ENCODE results near the gene GNG7.

The GNG7 gene

GRCh38 chr19:2484178-2484937, 218.1 kb downstream of the GNG7 start:
- Histone ChIP-seq H3K27ac (ENCODE audit: low read length) (no peak overlapping the region), H3K9ac (ENCODE audit: low read length) (no peak overlapping the region), H3K79me2 (ENCODE audit: low read length) (peaks cover 1% of the 10 kb centered on the region; the same call in 1 of the 2 replicates), H3K4me2 (ENCODE audit: low read length) (no peak overlapping the region), H2AFZ (ENCODE audit: low read depth, low read length) (no peak overlapping the region), H3K4me3 (ENCODE audit: low read length) (no peak overlapping the region), H3K36me3 (replicated peaks; ENCODE audit: low read depth, low read length) (no peaks in the 10 kb centered on the region), H3K9me3 (ENCODE audit: insufficient read depth, low read length) (no peaks in the 10 kb centered on the region), H4K20me1 (ENCODE audit: insufficient read depth, low read length) (no peaks in the 10 kb centered on the region), H3K4me1 (ENCODE audit: low read length) (peaks cover 9% of the 10 kb centered on the region), H3K27me3 (ENCODE audit: low read depth, low read length) (no peaks in the 10 kb centered on the region)
- no peak for TF ChIP-seq EZH2phosphoT487 (IDR thresholded peaks at IDR 0.05; ENCODE audit: low read depth)
- no peak for TF ChIP-seq CTCF (IDR thresholded peaks at IDR 0.05; ENCODE audit: low read depth, low read length)

- Histone ChIP-seq H3K79me2 (ENCODE audit: low read length) (peaks cover 9% of the 10 kb centered on the region), H3K27ac (ENCODE audit: low read length) (no peak overlapping the region), H3K4me1 (ENCODE audit: low read length) (peaks cover 13% of the 10 kb centered on the region), H4K20me1 (ENCODE audit: insufficient read depth, low read length) (no peaks in the 10 kb centered on the region), H3K27me3 (ENCODE audit: low read depth, low read length) (no peaks in the 10 kb centered on the region), H3K9ac (ENCODE audit: low read length) (no peak overlapping the region), H3K4me2 (ENCODE audit: low read length) (no peak overlapping the region), H2AFZ (ENCODE audit: low read depth, low read length) (no peak overlapping the region), H3K9me3 (ENCODE audit: insufficient read depth, low read length) (no peaks in the 10 kb centered on the region), H3K36me3 (replicated peaks; ENCODE audit: low read depth, low read length) (peaks cover 3% of the 10 kb centered on the region), H3K4me3 (ENCODE audit: low read length) (no peak overlapping the region)
- TF ChIP-seq EZH2phosphoT487 (IDR thresholded peaks at IDR 0.05; ENCODE audit: low read depth) (no peak), CTCF (IDR thresholded peaks at IDR 0.05; ENCODE audit: low read depth, low read length) (no peak)
Observed at GRCh38 chr19:2483484-2484151, 218.9 kb downstream of the GNG7 start.

- Histone ChIP-seq H3K27me3 (ENCODE audit: low read depth, low read length) (no peaks in the 10 kb centered on the region), H3K36me3 (replicated peaks; ENCODE audit: low read depth, low read length) (peaks cover 8% of the 10 kb centered on the region), H3K9me3 (ENCODE audit: insufficient read depth, low read length) (no peaks in the 10 kb centered on the region), H3K27ac (ENCODE audit: low read length) (no peak overlapping the region), H2AFZ (ENCODE audit: low read depth, low read length) (no peak overlapping the region), H3K9ac (ENCODE audit: low read length) (no peak overlapping the region), H3K4me3 (ENCODE audit: low read length) (no peak overlapping the region), H3K4me2 (ENCODE audit: low read length) (no peak overlapping the region), H3K79me2 (ENCODE audit: low read length) (peaks cover 14% of the 10 kb centered on the region), H4K20me1 (ENCODE audit: insufficient read depth, low read length) (peaks cover 5% of the 10 kb centered on the region; the same call in 1 of the 2 replicates), H3K4me1 (ENCODE audit: low read length) (peaks cover 13% of the 10 kb centered on the region)
- TF ChIP-seq CTCF (IDR thresholded peaks at IDR 0.05; ENCODE audit: low read depth, low read length) (no peak), EZH2phosphoT487 (IDR thresholded peaks at IDR 0.05; ENCODE audit: low read depth) (no peak)
Observed at GRCh38 chr19:2483084-2483483, 219.4 kb downstream of the GNG7 start.

- no peak overlapping the region for H3K4me3 ChIP-seq (ENCODE audit: low read length)
- no peak overlapping the region for H3K4me2 ChIP-seq (ENCODE audit: low read length)
- no peak overlapping the region for H2AFZ ChIP-seq (ENCODE audit: low read depth, low read length)
- no peaks in the 10 kb centered on the region for H3K9me3 ChIP-seq (ENCODE audit: insufficient read depth, low read length)
- no peak overlapping the region for H3K27ac ChIP-seq (ENCODE audit: low read length)
- peaks cover 13% of the 10 kb centered on the region for H3K4me1 ChIP-seq (ENCODE audit: low read length)
- peaks cover 14% of the 10 kb centered on the region for H3K36me3 ChIP-seq (replicated peaks; ENCODE audit: low read depth, low read length)
- H4K20me1 ChIP-seq (ENCODE audit: insufficient read depth, low read length), result peaks cover 11% of the 10 kb centered on the region
- H3K79me2 ChIP-seq (ENCODE audit: low read length), result peaks cover 20% of the 10 kb centered on the region
- no peaks in the 10 kb centered on the region for H3K27me3 ChIP-seq (ENCODE audit: low read depth, low read length)
- no peak overlapping the region for H3K9ac ChIP-seq (ENCODE audit: low read length)
- no peak for TF ChIP-seq CTCF (IDR thresholded peaks at IDR 0.05; ENCODE audit: low read depth, low read length)
- no peak for TF ChIP-seq EZH2phosphoT487 (IDR thresholded peaks at IDR 0.05; ENCODE audit: low read depth)
Observed at GRCh38 chr19:2482354-2483038, 220.0 kb downstream of the GNG7 start.
